ENCODE data around the gene ZFPL1. TPM values are rescaled to one million over a fixed set of nuclear protein-coding genes. Genes with fewer than 3 reads are reported as not detected.

ZFPL1 gene
- 10 to 100 TPM; 36.3 to 50.6 (median 42.6) TPM for total RNA-seq
- long read RNA-seq, donor 1, transcript ZFPL1-201 (8 exons, 1,371 nt): major isoform, 31 of 48 reads
- long read RNA-seq, donor 1, partial matches to known transcripts: 13 of 48 reads
- long read RNA-seq, donor 1, other reads (novel, unspliced or antisense): 3 of 48 reads
- long read RNA-seq, donor 2, transcript ZFPL1-201 (8 exons, 1,371 nt): major isoform, 24 of 32 reads
- long read RNA-seq, donor 2, partial matches to known transcripts: 6 of 32 reads
- long read RNA-seq, donor 2, other reads (novel, unspliced or antisense): 2 of 32 reads

- Histone ChIP-seq H3K4me3 (peak within 1 kb of the TSS; percentile 54), H3K4me1 (ENCODE audit: low read depth) (peaks cover 16% of the 10 kb centered on the region), H3K9me3 (no peaks in the 10 kb centered on the region), H3K36me3 (ENCODE audit: low read depth) (peaks cover 11% of the 10 kb centered on the region)
- DNase-seq (peak; percentile 96 to 97 (median 97)), ATAC-seq (peak; percentile 99)
- intact Hi-C loops (cut with DNase I, micrococcal nuclease): no loop called here
- no peak for TF ChIP-seq CTCF (IDR thresholded peaks at IDR 0.05)
Measured at GRCh38 chr11:65083834-65084597, at the start of gene ZFPL1, which contains the start of gene CDCA5. Gene ZFPL1 (plus strand): TSS chr11:65084222. CDS start chr11:65084699, 477 bp downstream. Gene CDCA5 (minus strand): TSS chr11:65084040. CDS start chr11:65083978, 62 bp downstream.

GRCh38 chr11:65034423-65034822 lies 49.6 kb upstream of the ZFPL1 start:
- Histone ChIP-seq H3K4me1 (ENCODE audit: low read depth) (no peaks in the 10 kb centered on the region), H3K9me3 (no peaks in the 10 kb centered on the region), H3K36me3 (ENCODE audit: low read depth) (no peaks in the 10 kb centered on the region), H3K4me3 (no peak overlapping the region)
- ATAC-seq: no peak
- no peak for TF ChIP-seq CTCF (IDR thresholded peaks at IDR 0.05)
- intact Hi-C loops (cut with DNase I, micrococcal nuclease): no loop called here
- no peak for DNase-seq

- ATAC-seq (no peak), DNase-seq (no peak)
- H3K9me3 ChIP-seq: no peaks in the 10 kb centered on the region
- no peak for TF ChIP-seq CTCF (IDR thresholded peaks at IDR 0.05)
- intact Hi-C loops (cut with DNase I, micrococcal nuclease): no loop called here
- H3K4me3 ChIP-seq: no peak overlapping the region
- H3K4me1 ChIP-seq (ENCODE audit: low read depth): peaks cover 4% of the 10 kb centered on the region
- H3K36me3 ChIP-seq (ENCODE audit: low read depth): no peaks in the 10 kb centered on the region
Measured at GRCh38 chr11:65035579-65035978, 48.4 kb upstream of the ZFPL1 start.

- Histone ChIP-seq H3K9me3 (no peaks in the 10 kb centered on the region), H3K36me3 (ENCODE audit: low read depth) (no peaks in the 10 kb centered on the region), H3K4me1 (ENCODE audit: low read depth) (peaks cover 10% of the 10 kb centered on the region), H3K4me3 (no peak overlapping the region)
- peak in 2 of 3 donors; percentile 54 to 56 for DNase-seq
- intact Hi-C loops (cut with DNase I, micrococcal nuclease): no loop called here
- no peak for TF ChIP-seq CTCF (IDR thresholded peaks at IDR 0.05)
- ATAC-seq: no peak
Measured at GRCh38 chr11:65036931-65037330, 47.1 kb upstream of the ZFPL1 start.

- no peak for ATAC-seq
- peaks cover 26% of the 10 kb centered on the region for H3K4me1 ChIP-seq (ENCODE audit: low read depth)
- no peaks in the 10 kb centered on the region for H3K9me3 ChIP-seq
- no peak for TF ChIP-seq CTCF (IDR thresholded peaks at IDR 0.05)
- DNase-seq: no peak
- H3K36me3 ChIP-seq (ENCODE audit: low read depth): no peaks in the 10 kb centered on the region
- intact Hi-C loops (cut with DNase I, micrococcal nuclease): no loop called here
- H3K4me3 ChIP-seq: peak overlapping the region; percentile 74
Measured at GRCh38 chr11:65040520-65040846, 43.5 kb upstream of the ZFPL1 start.

Data from mucosa of descending colon (tissue), 3 donors.